Upper lobe of right lung (tissue), 1 donor: ENCODE measurements around the gene SLC6A13. TPM values are rescaled to one million over a fixed set of nuclear protein-coding genes. Genes with fewer than 3 reads are reported as not detected.

Source experiments
- ATAC-seq: fragments of 200-7000 bp; cut with Tn5 transposase; one replicate; pipeline ENCODE4 v1.9.1; 2020; ENCODE audit warnings: mild to moderate bottlenecking, moderate library complexity
- DNase-seq: peaks from one replicate; pipeline ENCODE4 v3.0.0-alpha.2; 2020
- H3K27ac ChIP-seq: fragments of 200-600 bp; one replicate; pipeline ENCODE4 v1.8.0; 2022
- H3K27me3 ChIP-seq: fragments of 200-600 bp; one replicate; pipeline ENCODE4 v1.8.0; 2022; ENCODE audit warnings: mild to moderate bottlenecking
- H3K36me3 ChIP-seq: fragments of 200-600 bp; one replicate; pipeline ENCODE4 v1.8.0; 2022
- H3K4me1 ChIP-seq: fragments of 200-600 bp; one replicate; pipeline ENCODE4 v1.8.0; 2022
- H3K4me3 ChIP-seq: fragments of 200-600 bp; one replicate; pipeline ENCODE4 v1.8.0; 2022; ENCODE audit warnings: mild to moderate bottlenecking
- H3K9me3 ChIP-seq: fragments of 200-600 bp; one replicate; pipeline ENCODE4 v1.8.0; 2022
- CTCF ChIP-seq: fragments of 200-600 bp; IDR thresholded peaks from one replicate; pipeline ENCODE4 v1.8.0; 2022; ENCODE audit warnings: antibody characterized with exemption
- intact Hi-C: fragments of 100-400 bp; cut with DNase I; formaldehyde crosslinking; loops from one replicate; pipeline ENCODE4 v1.11.0; 2022
- total RNA-seq: library from RNA; stranded (reverse); fragmentation: NEBNext Ultra II Directional; extraction: Animal tissue kit (Norgen Biotek cat#: 25700); gene quantifications from one replicate; pipeline ENCODE4 v1.2.1, GENCODE V29; 2021
- donor health status: DM: no; HTN: yes; CAD: no; lungs with severe emphysema.

Gene SLC6A13
- total RNA-seq, 1 donor from 2014 or later: 3.9 TPM

GRCh38 chr12:227286-227915 lies 35.2 kb downstream of the SLC6A13 start:
- Histone ChIP-seq H3K4me3 (no peak overlapping the region), H3K27ac (no peak overlapping the region), H3K36me3 (no peaks in the 10 kb centered on the region), H3K4me1 (no peaks in the 10 kb centered on the region), H3K27me3 (no peaks in the 10 kb centered on the region), H3K9me3 (no peaks in the 10 kb centered on the region)
- intact Hi-C loops: no loop called here
- ATAC-seq (no peak), DNase-seq (peak; percentile 27)
- TF ChIP-seq CTCF: no peak

GRCh38 chr12:226401-226800 lies 36.2 kb downstream of the SLC6A13 start:
- Histone ChIP-seq H3K4me3 (no peak overlapping the region), H3K27me3 (no peaks in the 10 kb centered on the region), H3K27ac (no peak overlapping the region), H3K9me3 (no peaks in the 10 kb centered on the region), H3K4me1 (no peaks in the 10 kb centered on the region), H3K36me3 (no peaks in the 10 kb centered on the region)
- TF ChIP-seq CTCF: no peak
- ATAC-seq: no peak
- peak; percentile 54 for DNase-seq
- intact Hi-C loops: no loop called here

- Histone ChIP-seq H3K4me3 (no peak overlapping the region), H3K27me3 (no peaks in the 10 kb centered on the region), H3K27ac (no peak overlapping the region), H3K9me3 (no peaks in the 10 kb centered on the region), H3K4me1 (no peaks in the 10 kb centered on the region), H3K36me3 (no peaks in the 10 kb centered on the region)
- DNase-seq (peak; percentile 55), ATAC-seq (no peak)
- TF ChIP-seq CTCF: no peak
- intact Hi-C loops: no loop called here
Observed at GRCh38 chr12:225012-225411, 37.6 kb downstream of the SLC6A13 start.

GRCh38 chr12:224330-224729 lies 38.3 kb downstream of the SLC6A13 start:
- TF ChIP-seq CTCF: no peak
- H3K27ac ChIP-seq: no peak overlapping the region
- peak; percentile 39 for DNase-seq

GRCh38 chr12:223841-224240 lies 38.8 kb downstream of the SLC6A13 start:
- ATAC-seq: no peak
- Histone ChIP-seq H3K4me3 (no peak overlapping the region), H3K36me3 (no peaks in the 10 kb centered on the region), H3K4me1 (no peaks in the 10 kb centered on the region), H3K9me3 (no peaks in the 10 kb centered on the region), H3K27me3 (no peaks in the 10 kb centered on the region), H3K27ac (no peak overlapping the region)
- intact Hi-C loops: no loop called here
- TF ChIP-seq CTCF: no peak
- DNase-seq: no peak

More at GRCh38 chr12:224330-224729, 38.3 kb downstream of the SLC6A13 start:
- intact Hi-C loops: no loop called here
- Histone ChIP-seq H3K27me3 (no peaks in the 10 kb centered on the region), H3K9me3 (no peaks in the 10 kb centered on the region), H3K36me3 (no peaks in the 10 kb centered on the region), H3K4me3 (no peak overlapping the region), H3K4me1 (no peaks in the 10 kb centered on the region)
- ATAC-seq: no peak

GRCh38 chr12:221736-222135 lies 40.9 kb downstream of the SLC6A13 start:
- H3K27me3 ChIP-seq: no peaks in the 10 kb centered on the region
- no peak overlapping the region for H3K4me3 ChIP-seq
- no peak for ATAC-seq
- H3K27ac ChIP-seq: no peak overlapping the region
- no peaks in the 10 kb centered on the region for H3K9me3 ChIP-seq
- no peak for TF ChIP-seq CTCF
- DNase-seq: no peak
- no peaks in the 10 kb centered on the region for H3K4me1 ChIP-seq
- no peaks in the 10 kb centered on the region for H3K36me3 ChIP-seq
- intact Hi-C loops: no loop called here
